Fibroblast of lung (primary cell): ENCODE results near the gene ZCWPW2. TPM values are rescaled to one million over a fixed set of nuclear protein-coding genes. Genes with fewer than 3 reads are reported as not detected.

ENCODE experiments used
- DNase-seq, 2 donors: peaks; one replicate each; pipeline versions ENCODE4 v3.0.0 to v3.0.0-alpha.2; 2010; ENCODE audit warnings: low read depth in 2 of 2
- H2AFZ ChIP-seq: 2 replicates; pipeline ENCODE4 v1.5.1; 2012; ENCODE audit warnings: low read length, control low read depth, inconsistent platforms
- H3K27ac ChIP-seq: 2 replicates; pipeline ENCODE4 v1.5.1; 2011; ENCODE audit warnings: low read length, control low read depth; ENCODE audit not compliant: insufficient read depth
- H3K27me3 ChIP-seq: 2 replicates; pipeline ENCODE4 v1.5.1; 2011; ENCODE audit warnings: mild to moderate bottlenecking, low read length; ENCODE audit not compliant: control insufficient read depth, insufficient read depth
- H3K36me3 ChIP-seq: 2 replicates; pipeline ENCODE4 v1.5.1; 2011; ENCODE audit warnings: low read length; ENCODE audit not compliant: control insufficient read depth, insufficient read depth
- H3K4me1 ChIP-seq: 2 replicates; pipeline ENCODE4 v1.5.1; 2011; ENCODE audit warnings: low read length; ENCODE audit not compliant: control insufficient read depth, insufficient read depth; ENCODE audit errors: extremely low read depth
- H3K4me2 ChIP-seq: 2 replicates; pipeline ENCODE4 v1.5.1; 2011; ENCODE audit warnings: low read length, control low read depth; ENCODE audit not compliant: insufficient read depth; ENCODE audit errors: extremely low read depth
- H3K4me3 ChIP-seq, 4 experiments: fragments of 200-600 bp in 1 of 4; sonication (generic) in 1 of 4; replicated peaks in 1 of 4; 2 replicates each; pipeline ENCODE4 v1.5.1; 2011 to 2016; ENCODE audit warnings: low read length in 4 of 4, low read depth in 3 of 4, mild to moderate bottlenecking in 3 of 4, control low read depth in 2 of 4, inconsistent platforms in 1 of 4, mixed read lengths in 1 of 4; ENCODE audit not compliant: insufficient read depth in 1 of 4; ENCODE audit errors: control extremely low read depth in 1 of 4
- H3K79me2 ChIP-seq: 2 replicates; pipeline ENCODE4 v1.5.1; 2012; ENCODE audit warnings: mild to moderate bottlenecking, low read length, inconsistent platforms; ENCODE audit not compliant: control insufficient read depth, insufficient read depth
- H3K9ac ChIP-seq: 2 replicates; pipeline ENCODE4 v1.5.1; 2011; ENCODE audit warnings: mild to moderate bottlenecking, low read length, control low read depth; ENCODE audit not compliant: insufficient read depth
- H3K9me3 ChIP-seq: 2 replicates; pipeline ENCODE4 v1.5.1; 2012; ENCODE audit warnings: low read depth, low read length; ENCODE audit not compliant: control insufficient read depth, insufficient read depth
- H4K20me1 ChIP-seq: 2 replicates; pipeline ENCODE4 v1.5.1; 2011; ENCODE audit warnings: low read length; ENCODE audit not compliant: control insufficient read depth, insufficient read depth; ENCODE audit errors: extremely low read depth
- CTCF ChIP-seq, 2 donors: IDR thresholded peaks in 1 of 2; conservative IDR thresholded peaks in 1 of 2; 1 replicate in 1 of 2; 2 replicates in 1 of 2; pipeline ENCODE4 v1.5.1; 2011 to 2012; ENCODE audit warnings: low read length in 2 of 2, control low read depth in 1 of 2, inconsistent platforms in 1 of 2, low read depth in 1 of 2, mild to moderate bottlenecking in 1 of 2
- EZH2 ChIP-seq: IDR thresholded peaks from 2 replicates; pipeline ENCODE4 v1.5.1; 2012; ENCODE audit warnings: low read length, control low read depth, mild to moderate bottlenecking; ENCODE audit errors: missing control alignments
- polyA plus RNA-seq, 2 donors: library from polyadenylated mRNA; depleted of rRNA in 1 of 2; stranded (reverse) in 1 of 2; unstranded in 1 of 2; fragments of >200 nt; gene quantifications; 2 replicates each; pipeline ENCODE4 v1.2.1, GENCODE V29; 2011 to 2012; ENCODE audit warnings: missing spikeins in 1 of 2
- total RNA-seq: library from RNA; depleted of rRNA; stranded (reverse); fragments of >200 nt; gene quantifications from 2 replicates; pipeline ENCODE4 v1.2.1, GENCODE V29; 2014

Gene ZCWPW2
- total and polyA plus RNA-seq, 2 donors (not counting 1 experiment from before 2014, with no cell fraction given) = 0.68 to 1.7 TPM

GRCh38 chr3:28328188-28329151, 20.1 kb upstream of the ZCWPW2 start:
- Histone ChIP-seq H3K9me3 (no peaks in the 10 kb centered on the region), H3K4me2 (no peak overlapping the region), H3K4me1 (no peaks in the 10 kb centered on the region), H2AFZ (no peak overlapping the region), H3K79me2 (no peaks in the 10 kb centered on the region), H3K4me3 (no peak overlapping the region), H3K9ac (no peak overlapping the region), H4K20me1 (no peaks in the 10 kb centered on the region), H3K27ac (no peak overlapping the region), H3K36me3 (peaks cover 5% of the 10 kb centered on the region), H3K27me3 (no peaks in the 10 kb centered on the region)
- TF ChIP-seq CTCF (conservative IDR thresholded peaks at IDR 0.05 in 1 of 2, IDR thresholded peaks at IDR 0.05 in 1 of 2; ENCODE audit: low read depth in 1 of 2, low read length in 2 of 2) (peak in 1 of 2 donors; percentile 43), EZH2 (no peak)
- DNase-seq = peak; percentile 7 to 54

- Histone ChIP-seq H3K79me2 (no peaks in the 10 kb centered on the region), H3K9ac (no peak overlapping the region), H3K9me3 (no peaks in the 10 kb centered on the region), H2AFZ (no peak overlapping the region), H3K27me3 (no peaks in the 10 kb centered on the region), H3K36me3 (peaks cover 1% of the 10 kb centered on the region), H3K4me1 (no peaks in the 10 kb centered on the region), H3K4me2 (no peak overlapping the region), H3K27ac (no peak overlapping the region), H3K4me3 (no peak overlapping the region), H4K20me1 (no peaks in the 10 kb centered on the region)
- DNase-seq = peak in 1 of 2 donors; percentile 28
- TF ChIP-seq EZH2 (no peak), CTCF (conservative IDR thresholded peaks at IDR 0.05 in 1 of 2, IDR thresholded peaks at IDR 0.05 in 1 of 2; ENCODE audit: low read depth in 1 of 2, low read length in 2 of 2) (no peak)
Measured at GRCh38 chr3:28334552-28334951, 14.0 kb upstream of the ZCWPW2 start.

GRCh38 chr3:28335246-28335645, 13.3 kb upstream of the ZCWPW2 start:
- no peak overlapping the region for H3K4me2 ChIP-seq
- H2AFZ ChIP-seq = no peak overlapping the region
- peaks cover 1% of the 10 kb centered on the region for H3K36me3 ChIP-seq
- H3K9ac ChIP-seq = no peak overlapping the region
- no peaks in the 10 kb centered on the region for H3K79me2 ChIP-seq
- no peak overlapping the region for H3K4me3 ChIP-seq
- DNase-seq = no peak
- no peaks in the 10 kb centered on the region for H3K4me1 ChIP-seq
- H4K20me1 ChIP-seq = no peaks in the 10 kb centered on the region
- no peaks in the 10 kb centered on the region for H3K27me3 ChIP-seq
- H3K27ac ChIP-seq = no peak overlapping the region
- TF ChIP-seq CTCF (conservative IDR thresholded peaks at IDR 0.05 in 1 of 2, IDR thresholded peaks at IDR 0.05 in 1 of 2; ENCODE audit: low read depth in 1 of 2, low read length in 2 of 2) (no peak), EZH2 (no peak)
- no peaks in the 10 kb centered on the region for H3K9me3 ChIP-seq
